Bronchial epithelial cell (primary cell): ENCODE data around the gene TNS3. TPM values are rescaled to one million over a fixed set of nuclear protein-coding genes. Genes with fewer than 3 reads are reported as not detected.

ENCODE experiments used
- DNase-seq: peaks from one replicate; pipeline ENCODE4 v3.0.0-alpha.2; 2010; ENCODE audit warnings: low read depth
- FAIRE-seq: peaks from 2 replicates; lab custom pipeline; 2011; peaks lifted over from hg19 to GRCh38; lab: Jason Lieb, UNC
- H3K27me3 ChIP-seq: 2 replicates; pipeline ENCODE4 v1.5.1; 2011; ENCODE audit warnings: low read length; ENCODE audit not compliant: control insufficient read depth, insufficient read depth
- H3K36me3 ChIP-seq: 2 replicates; pipeline ENCODE4 v1.5.1; 2011; ENCODE audit warnings: low read length; ENCODE audit not compliant: control insufficient read depth, insufficient read depth
- H3K4me3 ChIP-seq: 2 replicates; pipeline ENCODE4 v1.5.1; 2011; ENCODE audit warnings: mild to moderate bottlenecking, low read depth, low read length, control low read depth
- total RNA-seq: library from RNA; depleted of rRNA; stranded (reverse); fragments of >200 nt; gene quantifications from 2 replicates; pipeline ENCODE4 v1.2.1, GENCODE V29; 2014
- TF ChIP-seq, protein P1 (sequence below): IDR thresholded peaks from 2 replicates; pipeline ENCODE4 v1.5.1; 2011; ENCODE audit warnings: mild to moderate bottlenecking, moderate library complexity, low read length, control low read depth, inconsistent platforms; ENCODE audit not compliant: insufficient read depth, severe bottlenecking

Gene TNS3
- total RNA-seq, 1 donor from 2014 or later, result 2.6 TPM

DNA sequence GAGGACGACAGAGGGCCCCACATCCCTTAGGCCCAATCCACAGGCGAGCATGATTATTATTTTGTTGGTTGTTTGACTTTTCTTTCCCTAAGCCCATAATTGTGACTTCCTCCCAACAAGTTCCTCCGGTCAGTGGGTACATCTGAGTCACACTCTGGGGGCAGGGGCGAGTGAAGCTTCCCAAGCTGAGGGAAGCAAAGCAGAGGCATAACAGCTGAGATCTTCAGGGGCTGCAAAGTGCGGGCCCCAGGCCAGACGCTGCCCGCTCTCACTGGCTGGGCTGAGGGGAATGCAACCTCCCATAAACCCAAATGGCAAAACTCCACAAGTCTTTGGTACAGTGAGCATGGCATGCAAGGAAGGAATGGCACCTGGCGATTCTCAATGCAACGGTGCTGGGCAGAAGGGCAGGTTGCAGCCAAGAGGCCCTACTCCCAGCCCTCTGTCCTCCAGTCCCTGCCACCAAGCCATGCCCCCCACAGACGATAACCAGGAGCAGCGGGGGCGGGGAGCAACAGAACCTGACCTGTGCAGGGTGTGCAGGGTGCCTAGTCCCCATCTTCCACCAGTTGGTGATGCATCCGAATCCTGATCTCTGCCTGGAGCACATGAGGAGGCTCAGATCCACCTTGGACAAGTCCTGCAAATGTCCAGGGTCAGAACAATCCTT, 25.3 kb downstream of the TNS3 start:
- H3K27me3 ChIP-seq, result no peaks in the 10 kb centered on the region
- no peak for FAIRE-seq
- TF ChIP-seq, protein P1, sequence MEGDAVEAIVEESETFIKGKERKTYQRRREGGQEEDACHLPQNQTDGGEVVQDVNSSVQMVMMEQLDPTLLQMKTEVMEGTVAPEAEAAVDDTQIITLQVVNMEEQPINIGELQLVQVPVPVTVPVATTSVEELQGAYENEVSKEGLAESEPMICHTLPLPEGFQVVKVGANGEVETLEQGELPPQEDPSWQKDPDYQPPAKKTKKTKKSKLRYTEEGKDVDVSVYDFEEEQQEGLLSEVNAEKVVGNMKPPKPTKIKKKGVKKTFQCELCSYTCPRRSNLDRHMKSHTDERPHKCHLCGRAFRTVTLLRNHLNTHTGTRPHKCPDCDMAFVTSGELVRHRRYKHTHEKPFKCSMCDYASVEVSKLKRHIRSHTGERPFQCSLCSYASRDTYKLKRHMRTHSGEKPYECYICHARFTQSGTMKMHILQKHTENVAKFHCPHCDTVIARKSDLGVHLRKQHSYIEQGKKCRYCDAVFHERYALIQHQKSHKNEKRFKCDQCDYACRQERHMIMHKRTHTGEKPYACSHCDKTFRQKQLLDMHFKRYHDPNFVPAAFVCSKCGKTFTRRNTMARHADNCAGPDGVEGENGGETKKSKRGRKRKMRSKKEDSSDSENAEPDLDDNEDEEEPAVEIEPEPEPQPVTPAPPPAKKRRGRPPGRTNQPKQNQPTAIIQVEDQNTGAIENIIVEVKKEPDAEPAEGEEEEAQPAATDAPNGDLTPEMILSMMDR, result no peak

DNA sequence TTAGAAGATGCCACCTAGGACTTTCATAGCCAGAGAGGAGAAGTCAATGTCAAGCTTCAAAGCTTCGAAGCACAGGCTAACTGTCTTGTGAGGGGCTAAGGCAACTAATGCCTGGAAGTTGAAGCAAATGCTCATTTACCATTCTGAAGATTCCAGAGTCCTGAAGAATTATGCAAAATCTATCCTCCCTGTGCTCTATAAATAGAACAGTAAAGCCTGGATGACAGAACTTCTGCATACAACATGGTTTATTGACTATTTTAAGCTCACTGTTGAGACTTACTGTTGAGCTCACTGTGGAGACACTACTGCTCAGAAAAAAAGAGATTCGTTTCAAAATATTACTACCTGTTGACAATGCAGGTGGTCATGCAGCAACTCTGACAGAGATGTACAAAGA, 28.6 kb downstream of the TNS3 start:
- DNase-seq, result no peak

More for the DNA sequence above, 25.3 kb downstream of the TNS3 start:
- DNase-seq, result peak; percentile 45
- no peaks in the 10 kb centered on the region for H3K36me3 ChIP-seq
- no peak overlapping the region for H3K4me3 ChIP-seq

DNA sequence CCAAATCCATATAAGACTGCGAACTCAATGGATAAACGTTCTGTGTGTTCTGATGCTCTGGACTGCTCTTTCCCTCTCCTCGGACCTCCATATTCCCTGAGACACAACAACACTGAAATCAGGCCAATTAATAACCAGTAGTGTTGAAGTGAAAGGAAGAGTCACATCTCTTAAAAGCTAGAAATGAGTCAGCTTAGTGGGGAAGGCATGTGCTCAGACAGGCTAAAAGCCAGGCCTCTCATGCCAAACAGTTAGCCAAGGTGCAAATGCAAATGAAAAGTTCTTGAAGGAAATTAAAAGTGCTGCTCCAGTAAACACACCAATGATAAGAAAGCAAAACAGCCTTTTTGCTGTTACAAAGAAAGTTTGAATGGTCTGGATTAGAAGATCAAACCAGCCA, 29.3 kb downstream of the TNS3 start:
- peak; percentile 78 for DNase-seq
- no peaks in the 10 kb centered on the region for H3K36me3 ChIP-seq
- FAIRE-seq, result no peak
- TF ChIP-seq, protein P1, result no peak
- H3K27me3 ChIP-seq, result no peaks in the 10 kb centered on the region
- no peak overlapping the region for H3K4me3 ChIP-seq

More for the DNA sequence above, 28.6 kb downstream of the TNS3 start:
- no peaks in the 10 kb centered on the region for H3K27me3 ChIP-seq
- no peaks in the 10 kb centered on the region for H3K36me3 ChIP-seq
- TF ChIP-seq, protein P1, result no peak
- no peak for FAIRE-seq
- no peak overlapping the region for H3K4me3 ChIP-seq

DNA sequence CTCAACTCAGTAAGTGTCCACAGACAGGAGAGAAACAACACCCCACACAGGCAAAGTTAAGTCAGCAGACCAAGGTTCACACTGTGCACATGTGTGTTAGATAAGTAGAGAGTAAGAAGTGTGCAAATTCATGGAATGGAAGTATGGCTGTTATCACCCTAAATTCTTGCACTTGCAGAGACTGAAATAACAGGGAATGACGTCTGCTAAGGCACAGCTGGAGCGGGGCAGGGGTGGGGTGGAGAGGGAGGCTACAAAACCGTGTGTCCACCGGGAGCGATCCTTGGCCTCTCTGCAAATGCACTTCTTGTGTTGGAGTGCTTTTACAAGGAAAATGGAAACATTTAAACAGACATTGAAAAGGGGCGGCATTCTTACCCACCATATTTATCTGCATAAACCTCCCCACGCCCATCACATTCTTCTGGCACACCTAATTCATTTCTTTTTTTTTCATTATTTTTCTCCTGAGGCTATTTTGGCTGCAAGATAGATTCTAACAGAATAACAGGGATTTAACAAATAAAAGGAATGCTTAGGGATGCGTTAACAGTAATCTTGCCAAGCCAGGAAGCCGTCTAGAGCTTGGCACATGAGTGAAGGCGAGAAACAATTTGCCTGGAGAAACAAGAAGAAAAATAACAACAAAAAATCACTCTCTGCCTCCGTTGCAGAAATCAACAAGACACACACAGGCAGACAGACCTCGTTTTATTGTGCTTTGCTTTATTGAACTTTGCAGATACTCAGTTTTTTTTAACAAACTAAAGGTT, 30.1 kb downstream of the TNS3 start:
- FAIRE-seq, result peak; percentile 64
- Histone ChIP-seq H3K27me3 (no peaks in the 10 kb centered on the region), H3K36me3 (no peaks in the 10 kb centered on the region), H3K4me3 (no peak overlapping the region)
- DNase-seq, result no peak
- TF ChIP-seq, protein P1, result no peak

DNA sequence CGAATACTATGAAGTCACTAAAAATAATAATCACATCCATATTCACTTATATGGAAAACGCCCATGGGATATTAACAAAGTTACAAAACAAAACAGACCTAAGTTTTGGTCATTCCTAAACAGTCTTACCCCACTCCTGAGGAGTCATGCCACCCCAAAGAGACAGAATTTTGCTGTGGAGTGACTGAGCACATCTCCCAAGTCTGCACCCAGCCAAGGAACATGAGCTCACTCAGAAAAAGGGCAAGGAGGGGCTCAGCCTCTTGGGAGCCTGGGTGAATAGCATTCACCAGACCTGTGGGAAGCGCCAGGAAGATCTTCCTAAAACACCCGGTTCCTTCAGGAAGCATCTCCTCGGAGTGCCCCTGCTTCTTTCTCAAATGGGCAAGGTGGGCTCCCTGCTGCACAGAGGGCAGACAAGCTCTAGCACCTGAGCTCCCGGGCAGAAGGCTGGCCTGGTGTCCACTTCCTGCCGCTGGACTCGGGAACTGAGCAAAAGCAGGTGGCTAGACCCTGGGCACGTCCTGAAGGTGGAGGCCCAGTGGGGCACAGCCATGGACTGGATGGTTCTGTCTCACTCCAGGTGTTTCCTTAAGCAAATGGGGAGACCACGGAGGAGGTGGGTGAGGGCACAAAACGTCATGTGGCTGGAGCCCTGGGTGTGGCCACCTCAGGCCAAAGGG, 31.0 kb downstream of the TNS3 start:
- Histone ChIP-seq H3K36me3 (peaks cover 2% of the 10 kb centered on the region), H3K27me3 (no peaks in the 10 kb centered on the region), H3K4me3 (no peak overlapping the region)
- FAIRE-seq (peak; percentile 28), DNase-seq (no peak)
- TF ChIP-seq, protein P1, result no peak
